ENCODE results near the gene UNC93B1. TPM values are rescaled to one million over a fixed set of nuclear protein-coding genes. Genes with fewer than 3 reads are reported as not detected.
"Not testable (repeated sequence)": the region's sequence is repeated elsewhere in the genome, so short reads cannot be mapped to it uniquely, and the experiment has no call there.

Gene UNC93B1
- total and polyA plus RNA-seq, 8 donors: 11.6 to 215 (median 35.1) TPM

DNA sequence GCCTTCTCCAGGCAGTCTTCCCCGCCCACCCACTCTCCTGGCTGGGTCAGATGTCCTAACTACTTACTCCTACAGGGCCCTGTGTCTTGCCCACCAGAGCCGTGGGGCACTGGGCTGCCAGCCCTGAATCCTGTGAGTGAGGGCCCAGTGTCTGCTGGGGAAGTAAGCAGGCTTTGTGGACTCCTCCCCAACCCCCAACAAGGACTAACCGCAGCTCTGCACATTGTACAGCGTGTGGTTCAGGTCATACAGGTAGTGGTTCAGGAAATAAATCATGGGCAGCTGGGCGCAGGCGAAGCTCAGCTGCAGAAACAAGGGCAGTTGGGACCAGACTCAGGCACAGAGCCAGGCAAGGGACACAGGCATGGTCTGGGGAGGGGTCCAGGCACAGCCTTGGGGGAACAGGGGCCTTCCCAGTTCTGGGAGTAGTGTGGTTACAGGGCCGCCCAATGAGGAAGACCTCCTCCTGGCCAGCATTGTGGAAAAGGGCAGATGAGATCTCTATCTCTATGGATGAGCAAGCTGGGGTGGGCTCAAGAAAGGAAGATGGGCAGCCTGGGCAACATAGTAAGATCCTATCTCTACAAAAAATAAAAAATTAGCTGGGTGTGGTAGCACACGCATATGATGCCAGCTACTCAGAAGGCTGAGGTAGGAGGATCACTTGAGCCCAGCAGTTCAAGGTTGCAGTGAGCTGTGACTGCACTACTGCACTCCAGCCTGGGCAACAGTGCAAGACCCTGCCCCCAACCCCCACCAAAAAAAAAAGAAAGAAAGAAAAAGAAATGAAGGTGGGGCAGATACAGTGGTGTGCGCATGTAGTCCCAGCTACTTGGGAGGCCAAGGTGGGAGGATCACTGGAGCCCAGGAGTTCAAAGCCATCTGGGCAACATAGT, 5.5 kb downstream of the UNC93B1 start:
- TF ChIP-seq POLR2A (IDR thresholded peaks at IDR 0.05) (no peak), POLR2AphosphoS5 (IDR thresholded peaks at IDR 0.05) (no peak), EP300 (IDR thresholded peaks at IDR 0.05) (no peak)
- TF ChIP-seq, protein P1, sequence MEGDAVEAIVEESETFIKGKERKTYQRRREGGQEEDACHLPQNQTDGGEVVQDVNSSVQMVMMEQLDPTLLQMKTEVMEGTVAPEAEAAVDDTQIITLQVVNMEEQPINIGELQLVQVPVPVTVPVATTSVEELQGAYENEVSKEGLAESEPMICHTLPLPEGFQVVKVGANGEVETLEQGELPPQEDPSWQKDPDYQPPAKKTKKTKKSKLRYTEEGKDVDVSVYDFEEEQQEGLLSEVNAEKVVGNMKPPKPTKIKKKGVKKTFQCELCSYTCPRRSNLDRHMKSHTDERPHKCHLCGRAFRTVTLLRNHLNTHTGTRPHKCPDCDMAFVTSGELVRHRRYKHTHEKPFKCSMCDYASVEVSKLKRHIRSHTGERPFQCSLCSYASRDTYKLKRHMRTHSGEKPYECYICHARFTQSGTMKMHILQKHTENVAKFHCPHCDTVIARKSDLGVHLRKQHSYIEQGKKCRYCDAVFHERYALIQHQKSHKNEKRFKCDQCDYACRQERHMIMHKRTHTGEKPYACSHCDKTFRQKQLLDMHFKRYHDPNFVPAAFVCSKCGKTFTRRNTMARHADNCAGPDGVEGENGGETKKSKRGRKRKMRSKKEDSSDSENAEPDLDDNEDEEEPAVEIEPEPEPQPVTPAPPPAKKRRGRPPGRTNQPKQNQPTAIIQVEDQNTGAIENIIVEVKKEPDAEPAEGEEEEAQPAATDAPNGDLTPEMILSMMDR (IDR thresholded peaks at IDR 0.05): no peak
- Histone ChIP-seq H3K27ac (no peak overlapping the region), H3K4me3 (no peak overlapping the region), H3K9me3 (no peaks in the 10 kb centered on the region), H3K4me1 (peaks cover 6 to 33% (median 22%) of the 10 kb centered on the region in 4 donors), H3K36me3 (peaks cover 0 to 19% (median 2%) of the 10 kb centered on the region in 4 donors), H3K27me3 (peaks cover 0 to 3% (median 0%) of the 10 kb centered on the region in 3 donors)
- peak in 1 of 2 donors; percentile 26 for DNase-seq
- intact Hi-C loops (cut with DNase I; ENCODE audit: low total_unique reads): no loop called here
- WGBS, 5 donors: 89 to 90% (median 89%) methylated on average over 8 to 9 of the region's 9 CpGs

- Histone ChIP-seq H3K27me3 (peaks cover 0 to 10% (median 0%) of the 10 kb centered on the region in 3 donors), H3K36me3 (peaks cover 0 to 19% (median 2%) of the 10 kb centered on the region in 4 donors), H3K4me3 (no peak overlapping the region), H3K27ac (peak overlapping the region; percentile 6 to 56 (median 37)), H3K4me1 (peaks cover under 1 to 24% (median 13%) of the 10 kb centered on the region in 4 donors), H3K9me3 (no peaks in the 10 kb centered on the region)
- peak in 1 of 2 donors; percentile 13 for DNase-seq
- 75 to 90% (median 86%) methylated on average over 29 of the region's 29 CpGs for WGBS, 5 donors
- intact Hi-C loops (cut with DNase I; ENCODE audit: low total_unique reads): no loop called here
- TF ChIP-seq POLR2A (IDR thresholded peaks at IDR 0.05) (no peak), EP300 (IDR thresholded peaks at IDR 0.05) (no peak), POLR2AphosphoS5 (IDR thresholded peaks at IDR 0.05) (no peak)
- TF ChIP-seq, protein P1 (IDR thresholded peaks at IDR 0.05): no peak
Observed at GRCh38 chr11:67997475-67997921, 6.4 kb downstream of the UNC93B1 start.

GRCh38 chr11:67996622-67997474, 7.0 kb downstream of the UNC93B1 start:
- H3K4me1 ChIP-seq: peaks cover 0 to 18% (median 11%) of the 10 kb centered on the region in 4 donors
- TF ChIP-seq POLR2A (IDR thresholded peaks at IDR 0.05) (no peak), POLR2AphosphoS5 (IDR thresholded peaks at IDR 0.05) (no peak), EP300 (IDR thresholded peaks at IDR 0.05) (no peak)
- TF ChIP-seq, protein P1 (IDR thresholded peaks at IDR 0.05): no peak

GRCh38 chr11:67996051-67996450, 7.8 kb downstream of the UNC93B1 start:
- DNase-seq: no peak
- Histone ChIP-seq H3K36me3 (peaks cover 0 to 19% (median 2%) of the 10 kb centered on the region in 4 donors), H3K4me1 (peaks cover 5 to 24% (median 18%) of the 10 kb centered on the region in 4 donors), H3K4me3 (no peak overlapping the region), H3K9me3 (no peaks in the 10 kb centered on the region), H3K27ac (no peak overlapping the region), H3K27me3 (peaks cover 0 to 20% (median 7%) of the 10 kb centered on the region in 3 donors)
- 84 to 94% (median 88%) methylated on average over 4 to 13 of the region's 13 CpGs for WGBS, 5 donors
- no peak for TF ChIP-seq POLR2A (IDR thresholded peaks at IDR 0.05)
- TF ChIP-seq EP300 (IDR thresholded peaks at IDR 0.05): no peak
- TF ChIP-seq, protein P1 (IDR thresholded peaks at IDR 0.05): no peak
- TF ChIP-seq POLR2AphosphoS5 (IDR thresholded peaks at IDR 0.05): no peak
- intact Hi-C loops (cut with DNase I; ENCODE audit: low total_unique reads): no loop called here

More at GRCh38 chr11:67996622-67997474, 7.0 kb downstream of the UNC93B1 start:
- Histone ChIP-seq H3K27ac (peak overlapping the region; percentile 6 to 71 (median 37)), H3K4me3 (peak overlapping the region in 1 of 4 donors; percentile 17), H3K27me3 (peaks cover 0 to 12% (median under 1%) of the 10 kb centered on the region in 3 donors), H3K36me3 (peaks cover 0 to 19% (median 2%) of the 10 kb centered on the region in 4 donors), H3K9me3 (no peaks in the 10 kb centered on the region)
- WGBS, 5 donors: 38 to 57% (median 55%) methylated on average over 36 to 41 of the region's 41 CpGs
- peak; percentile 85 to 87 for DNase-seq
- intact Hi-C loops (cut with DNase I; ENCODE audit: low total_unique reads): no loop called here

- H3K27me3 ChIP-seq: peaks cover 0 to 24% (median 7%) of the 10 kb centered on the region in 3 donors
- intact Hi-C loops (cut with DNase I; ENCODE audit: low total_unique reads); DNase-seq; H3K27ac ChIP-seq; H3K9me3 ChIP-seq; H3K4me3 ChIP-seq: not testable (repeated sequence)
- H3K4me1 ChIP-seq: peaks cover 6 to 28% (median 22%) of the 10 kb centered on the region in 4 donors
- WGBS, 5 donors: 76 to 94% (median 81%) methylated on average over 11 to 14 of the region's 14 CpGs; no CpG with 5 or more reads in 1 of the 5 donors
- peaks cover 0 to 19% (median 2%) of the 10 kb centered on the region in 4 donors for H3K36me3 ChIP-seq
Observed at GRCh38 chr11:67995579-67995978, 8.3 kb downstream of the UNC93B1 start.

DNA sequence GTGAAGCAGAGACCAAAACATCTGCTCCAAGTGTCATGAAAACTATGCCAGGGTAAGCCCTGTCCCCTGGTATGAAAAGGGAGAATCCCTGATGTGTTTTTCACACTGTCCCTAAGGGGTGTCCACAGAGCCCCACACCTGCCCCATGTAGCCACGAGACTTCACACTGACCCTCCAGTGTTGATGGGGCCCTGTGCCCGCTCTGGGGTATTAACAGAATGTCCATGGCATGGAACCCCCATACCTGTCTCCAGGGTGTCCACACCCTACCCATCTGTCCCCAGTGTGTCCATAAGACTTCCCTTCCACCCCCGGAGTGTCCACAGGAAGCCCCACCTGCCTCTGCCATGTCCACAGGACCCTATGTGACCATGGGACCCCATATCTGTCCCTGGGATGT, 8.8 kb downstream of the UNC93B1 start:
- H3K4me3 ChIP-seq; H3K27ac ChIP-seq; DNase-seq; H3K9me3 ChIP-seq; intact Hi-C loops (cut with DNase I; ENCODE audit: low total_unique reads): not testable (repeated sequence)
- 90 to 97% (median 96%) methylated on average over 3 of the region's 3 CpGs for whole genome bisulfite sequencing, 5 donors
- Histone ChIP-seq H3K4me1 (peaks cover 6 to 30% (median 23%) of the 10 kb centered on the region in 4 donors), H3K36me3 (peaks cover 0 to 19% (median 2%) of the 10 kb centered on the region in 4 donors), H3K27me3 (peaks cover 0 to 25% (median 7%) of the 10 kb centered on the region in 3 donors)
